Activated T-cell treated with anti-CD3 and anti-CD28 coated beads for 4 hours (primary cell): ENCODE measurements around the gene C17orf114.

Experiments
- DNase-seq: peaks from one replicate; pipeline ENCODE4 v3.0.0-alpha.2; 2020

Gene C17orf114

DNA sequence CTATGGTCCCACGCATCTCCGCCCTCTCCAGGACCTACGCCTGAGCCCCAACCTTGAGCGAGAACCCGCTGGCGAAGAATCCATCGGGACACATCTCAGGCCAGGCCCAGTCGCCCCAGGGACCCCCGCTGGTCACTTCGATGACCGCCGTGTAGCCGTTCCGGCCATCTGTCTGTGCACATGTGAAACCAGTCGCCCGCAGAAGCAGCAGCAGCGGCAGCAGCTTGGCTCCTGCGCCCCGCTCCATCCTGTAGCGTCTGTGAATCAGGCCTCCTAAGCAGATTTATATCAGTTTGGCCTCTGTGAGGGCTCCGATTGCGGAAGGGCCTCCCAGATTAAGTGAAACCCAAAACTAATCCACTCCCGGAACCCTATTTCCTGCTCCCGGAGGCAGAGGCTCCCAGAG is 16.0 kb downstream of the C17orf114 start, which contains the start of gene VMO1:
Gene VMO1 (minus strand): TSS at position 259 of the 406 bp plus-strand sequence. CDS start 12 bp downstream, at position 247.
- DNase-seq, result no peak

DNA sequence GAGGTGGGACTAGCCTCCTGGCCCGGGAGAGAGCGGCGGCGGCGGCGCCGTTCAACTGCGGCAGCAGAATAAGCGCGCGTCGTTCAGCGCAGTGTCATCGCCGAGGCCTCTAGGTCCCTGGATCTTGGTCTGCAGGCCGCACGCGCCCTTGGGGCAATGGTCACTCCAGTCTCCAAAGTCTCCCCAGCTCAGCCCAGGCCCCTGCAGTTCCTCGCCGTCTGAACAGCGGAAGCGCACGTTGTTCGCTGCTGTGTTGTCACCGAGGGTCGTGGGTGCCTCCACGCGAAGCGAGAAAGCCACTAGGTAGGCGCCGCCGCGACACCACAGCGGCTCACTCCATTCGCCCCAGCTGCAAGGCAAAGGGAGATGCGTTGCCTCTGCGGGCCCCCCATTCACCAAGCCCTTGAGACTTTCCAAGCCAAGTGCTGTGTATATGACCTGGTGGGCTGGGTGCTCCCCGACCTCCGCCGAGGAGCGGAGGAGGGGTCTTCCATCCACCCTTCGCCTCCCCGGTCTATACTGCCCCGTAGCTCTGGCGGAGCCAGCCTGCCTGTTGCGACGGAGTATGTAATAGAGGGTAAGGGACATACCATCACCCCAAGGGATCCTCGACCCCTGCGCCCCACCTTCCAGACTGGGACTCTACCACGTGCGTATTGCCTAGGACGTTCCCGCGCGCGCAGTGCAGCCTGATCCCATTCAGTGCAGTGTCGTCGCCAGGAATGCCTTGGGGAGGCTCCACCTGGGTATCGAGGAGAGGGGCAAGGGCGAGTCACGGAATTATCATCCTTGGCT is 16.6 kb downstream of the C17orf114 start:
- DNase-seq, result no peak

DNA sequence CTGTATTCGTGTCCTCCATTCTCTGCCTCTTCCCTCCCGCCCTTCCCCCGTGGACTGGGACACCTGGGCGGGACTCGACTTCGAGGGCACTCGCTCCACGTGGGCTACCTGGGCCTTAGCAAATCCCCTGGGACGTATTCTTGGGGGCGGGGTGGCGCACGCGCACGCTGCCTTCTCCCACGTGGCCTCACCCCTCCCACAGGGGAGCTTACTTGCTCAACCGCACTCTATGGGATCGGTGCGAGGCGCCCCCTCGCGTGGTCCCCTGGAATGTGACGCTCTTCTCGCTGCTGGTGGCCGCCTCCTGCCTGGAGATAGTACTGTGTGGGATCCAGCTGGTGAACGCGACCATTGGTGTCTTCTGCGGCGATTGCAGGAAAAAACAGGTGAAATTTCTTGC is 19.5 kb downstream of the C17orf114 start:
- no peak for DNase-seq

DNA sequence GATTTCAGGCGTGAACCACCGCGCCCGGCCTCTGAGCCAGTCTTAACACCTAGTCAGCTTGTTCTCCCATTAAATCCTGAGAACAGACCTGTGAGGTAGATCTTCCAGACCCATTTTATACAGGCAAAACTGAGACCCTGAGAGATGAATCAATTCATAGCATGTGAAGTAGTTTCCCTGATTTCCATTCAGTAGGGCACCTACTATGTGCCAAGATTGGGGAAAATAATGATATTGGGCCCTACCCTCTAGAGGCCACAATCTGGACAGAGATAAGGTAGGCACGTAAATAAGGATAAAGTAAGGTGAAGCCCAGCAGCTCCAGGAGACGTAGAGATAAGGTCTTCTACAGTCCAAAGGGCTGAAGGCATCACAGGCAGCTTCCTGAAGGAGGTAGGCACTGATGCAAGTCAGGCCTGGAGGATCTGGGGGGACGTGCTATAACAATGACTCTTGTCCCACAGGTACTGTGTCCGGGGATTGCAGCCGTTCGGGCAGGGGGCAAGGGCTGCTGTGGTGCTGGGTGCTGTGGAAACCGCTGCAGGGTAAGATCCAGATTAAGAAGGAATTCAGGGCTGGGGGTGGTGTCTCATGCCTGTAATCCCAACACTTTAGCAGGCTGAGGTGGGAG is 21.7 kb downstream of the C17orf114 start:
- DNase-seq, result no peak

DNA sequence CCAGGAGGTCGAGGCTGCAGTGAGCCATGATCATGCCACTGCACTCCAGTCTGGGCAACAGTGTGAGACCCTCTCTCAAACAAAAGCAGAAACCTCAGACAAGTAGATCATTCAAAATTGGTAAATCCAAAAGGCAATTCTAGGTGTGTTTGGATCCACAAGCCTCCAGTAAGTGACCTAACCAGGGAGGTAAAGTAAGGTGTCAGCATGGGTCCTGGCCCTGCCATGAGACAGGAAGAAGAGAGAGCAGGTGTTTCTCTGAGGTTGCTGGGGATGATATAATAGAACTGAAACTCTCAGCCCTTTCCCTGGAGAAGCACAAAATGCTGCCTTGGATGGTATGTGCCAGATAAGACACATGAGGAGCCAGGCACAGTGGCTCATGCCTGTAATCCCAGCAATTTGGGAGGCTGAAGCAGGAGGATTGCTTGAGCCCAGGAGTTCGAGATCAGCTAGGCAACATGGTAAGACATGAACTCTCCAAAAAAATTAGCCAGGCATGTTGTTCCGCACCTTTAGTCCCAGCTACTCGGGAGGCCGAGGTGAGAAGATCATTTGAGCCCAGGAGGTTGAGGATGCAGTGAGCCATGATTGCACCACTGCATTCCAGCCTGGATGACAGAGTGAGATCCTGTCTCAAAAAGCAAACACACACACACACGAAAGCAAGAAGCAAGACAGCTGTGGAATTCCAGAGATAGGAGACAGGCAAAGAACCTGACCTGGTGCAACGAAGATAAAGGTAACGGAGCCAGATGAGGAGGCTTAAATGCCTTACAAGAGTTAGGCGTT is 24.0 kb downstream of the C17orf114 start:
- DNase-seq, result no peak

DNA sequence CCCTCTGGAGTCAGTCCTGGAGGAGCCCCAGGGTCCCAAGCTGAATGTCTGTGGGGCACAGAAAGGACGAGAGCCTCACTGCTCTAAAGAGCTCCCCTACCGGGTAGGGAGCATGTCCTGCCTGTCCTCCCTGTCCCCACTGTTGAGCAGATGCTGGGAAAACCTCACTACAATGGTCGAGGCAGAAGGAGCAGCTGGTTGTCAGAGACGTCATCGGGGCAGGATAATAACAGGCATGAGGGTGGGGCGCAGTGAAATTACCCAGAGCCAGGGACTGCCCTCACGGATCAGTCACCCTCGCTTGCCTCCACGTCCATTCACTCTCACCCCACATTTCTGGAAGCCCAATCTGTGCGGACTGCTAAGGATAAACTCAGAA is 29.9 kb downstream of the C17orf114 start:
- no peak for DNase-seq

DNA sequence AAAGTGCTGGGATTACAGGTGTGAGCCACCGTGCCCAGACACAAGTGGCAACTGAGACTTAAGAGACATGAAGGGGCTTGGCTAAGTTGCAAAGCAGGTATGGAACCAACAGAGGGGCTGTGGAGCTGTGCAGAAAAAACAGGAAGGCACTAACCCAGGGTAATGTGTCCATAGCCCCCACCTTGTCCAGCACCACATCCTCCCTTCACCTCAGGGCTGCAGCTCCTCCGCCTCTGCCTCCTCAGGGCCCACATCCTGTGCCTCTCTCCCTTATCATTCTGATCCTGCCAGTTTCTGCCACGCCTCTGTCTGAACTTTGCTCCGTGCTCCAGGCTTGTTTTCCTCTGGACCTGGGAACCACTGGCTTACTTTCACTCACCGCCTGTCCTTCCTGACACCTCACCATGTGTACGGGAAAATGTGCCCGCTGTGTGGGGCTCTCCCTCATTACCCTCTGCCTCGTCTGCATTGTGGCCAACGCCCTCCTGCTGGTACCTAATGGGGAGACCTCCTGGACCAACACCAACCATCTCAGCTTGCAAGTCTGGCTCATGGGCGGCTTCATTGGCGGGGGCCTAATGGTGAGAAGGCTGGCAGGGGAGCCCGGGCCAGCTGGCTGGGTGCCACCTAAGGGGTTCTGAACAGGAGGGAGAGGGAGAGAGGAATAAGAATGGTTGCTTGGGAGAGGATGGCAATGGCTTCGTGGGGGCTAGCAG is 30.5 kb downstream of the C17orf114 start, which contains the start of gene TM4SF5:
Gene TM4SF5 (plus strand): TSS at position 368 of the 716 bp plus-strand sequence. CDS start 37 bp downstream, at position 405.
- no peak for DNase-seq

DNA sequence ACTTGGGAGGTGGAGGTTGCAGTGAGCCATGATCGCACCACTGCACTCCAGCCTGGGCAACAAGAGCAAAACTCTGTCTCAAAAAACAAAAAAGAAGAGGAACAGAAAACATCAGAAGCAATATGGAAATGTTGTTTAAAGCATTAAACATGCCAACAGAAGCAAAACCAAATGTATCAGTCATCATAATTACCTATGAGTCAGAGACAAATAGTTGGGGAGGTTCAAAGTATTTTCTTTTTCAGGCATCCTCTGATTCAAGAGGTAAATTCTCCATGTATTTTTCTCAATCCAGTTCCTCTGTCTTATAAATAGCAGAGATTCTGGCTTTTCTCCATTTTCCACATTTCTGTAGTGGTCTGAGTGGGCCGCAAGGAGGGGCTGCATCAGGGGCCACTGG is 32.5 kb downstream of the C17orf114 start:
- DNase-seq, result no peak

DNA sequence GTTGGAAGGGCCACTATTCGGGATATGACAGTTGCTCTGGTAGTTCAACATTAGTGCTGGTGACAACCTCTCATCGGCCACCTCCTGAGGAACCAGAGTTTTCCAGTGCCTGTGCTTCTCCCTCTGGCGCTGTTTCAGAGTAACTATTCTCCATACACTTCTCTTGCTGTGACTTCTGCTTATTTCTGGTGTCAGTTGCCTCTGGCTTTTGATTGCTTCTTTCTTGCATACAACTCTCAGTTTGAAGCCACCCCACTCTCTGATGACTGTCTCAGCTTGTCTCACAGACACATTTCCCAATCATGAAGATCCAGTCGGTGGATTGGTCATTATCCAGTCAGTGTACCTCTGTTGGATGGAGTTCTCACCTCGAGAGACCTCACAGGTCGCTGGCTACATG is 33.8 kb downstream of the C17orf114 start:
- no peak for DNase-seq

DNA sequence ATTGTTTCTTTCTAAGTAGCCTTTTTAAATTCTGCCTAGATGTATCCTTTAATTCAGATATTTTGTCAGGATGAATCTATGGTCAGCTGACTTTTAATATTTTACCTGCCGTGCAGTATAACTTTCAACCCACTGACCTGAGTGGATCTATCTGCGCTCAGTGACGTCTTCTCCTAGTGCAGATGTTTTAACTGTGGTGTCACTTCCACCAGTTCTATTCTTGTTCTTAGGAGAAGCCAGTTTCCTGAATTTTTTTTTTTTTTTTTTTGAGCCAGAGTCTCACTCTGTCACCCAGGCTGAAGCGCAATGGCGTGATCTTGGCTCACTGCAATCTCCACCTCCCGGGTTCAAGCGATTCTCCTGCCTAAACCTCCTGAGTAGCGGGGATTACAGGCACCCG is 35.4 kb downstream of the C17orf114 start:
- no peak for DNase-seq

DNA sequence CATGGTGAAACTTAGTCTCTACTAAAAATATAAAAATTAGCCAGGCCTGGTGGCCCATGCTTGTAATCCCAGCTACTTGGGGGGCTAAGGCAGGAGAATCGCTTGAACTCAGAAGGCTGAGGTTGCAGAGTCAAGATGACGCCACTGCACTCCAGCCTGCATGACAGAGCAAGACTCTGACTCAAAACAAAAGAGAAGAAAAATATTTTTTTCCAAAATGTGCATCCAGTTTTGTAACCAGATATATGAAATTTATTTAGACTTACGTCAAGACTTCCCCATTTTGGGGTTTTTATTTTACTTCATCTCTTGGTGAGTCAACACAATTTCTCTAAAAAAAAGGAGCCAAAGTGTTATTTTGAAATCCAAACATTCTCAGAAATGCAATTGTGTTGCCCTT is 35.9 kb downstream of the C17orf114 start:
- no peak for DNase-seq

DNA sequence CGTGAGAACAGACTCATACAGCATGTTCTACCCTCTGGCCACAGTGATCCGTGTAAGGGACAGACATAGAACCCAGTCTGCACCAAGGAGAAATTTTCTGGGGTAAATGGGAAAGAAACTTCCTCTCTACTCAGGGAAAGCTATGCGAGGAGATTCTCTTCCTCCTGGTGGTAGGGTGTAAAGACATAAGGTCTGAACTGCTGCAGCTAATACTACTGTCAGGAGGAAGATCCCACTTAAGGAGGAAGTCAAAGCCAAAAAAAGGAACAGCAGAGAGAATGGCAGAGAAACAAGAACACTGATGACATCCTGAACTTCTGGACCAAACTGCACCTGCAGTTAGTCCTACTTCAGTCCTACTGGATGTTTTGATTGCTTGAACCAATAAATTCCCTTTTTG is 37.5 kb downstream of the C17orf114 start:
- DNase-seq, result no peak

DNA sequence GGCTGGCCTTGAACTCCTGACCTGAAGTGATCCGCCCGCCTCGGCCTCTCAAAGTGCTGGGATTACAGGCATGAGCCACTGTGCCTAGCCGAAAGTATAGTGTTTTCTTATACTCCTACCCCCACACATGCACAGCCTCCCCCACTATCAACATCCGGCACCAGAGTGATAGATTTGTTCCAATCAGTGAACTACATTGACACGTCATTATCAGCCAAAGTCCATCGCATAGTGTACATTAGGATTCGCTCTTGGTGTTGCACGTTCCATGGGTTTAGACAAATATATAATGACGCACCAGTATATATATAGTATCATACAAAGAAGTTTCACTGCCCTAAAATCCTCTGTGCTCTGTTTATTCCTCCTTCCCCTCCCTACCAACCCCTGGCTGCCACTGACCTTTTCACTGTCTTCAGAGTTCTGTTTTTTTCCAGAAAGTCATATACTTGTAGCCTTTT is 42.3 kb downstream of the C17orf114 start:
- no peak for DNase-seq

DNA sequence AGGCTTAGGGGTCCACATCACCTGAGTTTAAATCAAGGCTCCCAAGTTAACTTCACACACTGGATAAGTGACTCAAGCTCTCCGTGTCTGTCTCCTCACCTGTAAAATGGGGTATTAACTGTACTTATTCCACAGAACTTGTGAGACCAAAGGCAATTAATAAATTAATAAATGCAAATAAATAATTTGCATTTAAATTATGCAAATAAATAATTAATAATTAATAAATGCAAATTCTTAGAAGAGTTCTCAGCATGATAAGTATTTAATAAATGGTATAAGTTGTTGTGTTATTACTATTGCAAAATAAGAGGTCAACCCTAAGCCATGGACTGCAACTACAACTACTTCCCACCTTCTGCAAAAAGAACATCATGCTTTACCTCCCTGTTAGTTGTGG is 48.7 kb downstream of the C17orf114 start:
- no peak for DNase-seq

DNA sequence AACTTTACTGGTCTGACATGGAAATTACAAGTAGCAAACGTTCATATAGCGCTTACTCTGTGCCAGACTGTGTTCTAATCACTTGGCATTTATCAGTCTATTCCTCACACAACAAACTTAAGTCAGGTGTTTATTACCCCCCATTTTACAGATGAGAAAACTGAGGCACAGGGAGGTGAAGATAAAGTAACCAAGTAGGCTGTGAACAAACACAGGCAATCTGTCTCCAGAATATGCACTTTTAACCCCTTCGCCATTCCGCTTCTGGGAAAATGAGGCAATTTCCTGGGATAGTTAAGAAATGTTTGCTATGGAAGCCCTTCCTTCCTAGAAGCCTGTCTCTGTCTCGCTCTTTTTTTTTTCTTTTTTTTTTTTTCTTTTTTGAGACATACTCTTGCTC is 50.2 kb downstream of the C17orf114 start:
- DNase-seq, result no peak
